Measurements from ENCODE around the gene SGSM1.

Gene SGSM1

DNA sequence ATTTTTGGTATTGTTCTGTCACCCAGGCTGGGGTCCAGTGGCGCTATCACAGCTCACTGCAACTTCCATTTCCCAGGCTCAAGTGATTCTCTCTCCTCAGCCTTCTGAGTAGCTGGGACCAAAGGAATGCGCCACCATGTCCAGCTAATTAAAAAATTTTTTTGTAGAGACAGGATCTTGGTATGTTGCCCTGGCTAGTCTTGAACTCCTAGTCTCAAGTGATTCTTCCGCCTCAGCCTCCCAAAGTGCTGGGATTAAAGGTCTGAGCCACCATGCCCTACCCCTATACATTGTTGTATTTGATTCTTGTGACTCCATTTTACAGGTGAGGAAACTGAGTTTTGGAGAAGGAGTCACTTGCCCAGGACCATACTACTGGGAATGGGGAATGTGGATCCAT lies 158.4 kb downstream of the SGSM1 start:
- Histone ChIP-seq H2AFZ (ENCODE audit: low read length) (no peak overlapping the region), H3K9me3 (ENCODE audit: insufficient read depth, low read depth, low read length) (no peaks in the 10 kb centered on the region), H3K4me2 (ENCODE audit: low read depth, low read length, poor library complexity, severe bottlenecking) (no peak overlapping the region), H3K9me2 (replicated peaks; ENCODE audit: low read depth, low read length) (no peaks in the 10 kb centered on the region), H3K4me3 (ENCODE audit: low read length, poor library complexity, severe bottlenecking) (no peak overlapping the region), H3K9ac (ENCODE audit: low read depth, low read length, poor library complexity, severe bottlenecking) (no peak overlapping the region), H3F3A (ENCODE audit: low read depth) (no peaks in the 10 kb centered on the region), H3K79me2 (ENCODE audit: insufficient read depth, low read length) (no peaks in the 10 kb centered on the region), H3K36me3 (ENCODE audit: insufficient read depth, low read length) (no peaks in the 10 kb centered on the region), H4K20me1 (ENCODE audit: insufficient read depth, low read length, poor library complexity, severe bottlenecking) (no peaks in the 10 kb centered on the region), H3K27me3 (ENCODE audit: insufficient read depth, low read length, poor library complexity, severe bottlenecking) (no peaks in the 10 kb centered on the region), H3K4me1 (ENCODE audit: insufficient read depth, low read length, poor library complexity, severe bottlenecking) (no peaks in the 10 kb centered on the region)
- TF ChIP-seq EZH2phosphoT487 (IDR thresholded peaks at IDR 0.05; ENCODE audit: borderline replicate concordance), result no peak
- TF ChIP-seq, protein P1, sequence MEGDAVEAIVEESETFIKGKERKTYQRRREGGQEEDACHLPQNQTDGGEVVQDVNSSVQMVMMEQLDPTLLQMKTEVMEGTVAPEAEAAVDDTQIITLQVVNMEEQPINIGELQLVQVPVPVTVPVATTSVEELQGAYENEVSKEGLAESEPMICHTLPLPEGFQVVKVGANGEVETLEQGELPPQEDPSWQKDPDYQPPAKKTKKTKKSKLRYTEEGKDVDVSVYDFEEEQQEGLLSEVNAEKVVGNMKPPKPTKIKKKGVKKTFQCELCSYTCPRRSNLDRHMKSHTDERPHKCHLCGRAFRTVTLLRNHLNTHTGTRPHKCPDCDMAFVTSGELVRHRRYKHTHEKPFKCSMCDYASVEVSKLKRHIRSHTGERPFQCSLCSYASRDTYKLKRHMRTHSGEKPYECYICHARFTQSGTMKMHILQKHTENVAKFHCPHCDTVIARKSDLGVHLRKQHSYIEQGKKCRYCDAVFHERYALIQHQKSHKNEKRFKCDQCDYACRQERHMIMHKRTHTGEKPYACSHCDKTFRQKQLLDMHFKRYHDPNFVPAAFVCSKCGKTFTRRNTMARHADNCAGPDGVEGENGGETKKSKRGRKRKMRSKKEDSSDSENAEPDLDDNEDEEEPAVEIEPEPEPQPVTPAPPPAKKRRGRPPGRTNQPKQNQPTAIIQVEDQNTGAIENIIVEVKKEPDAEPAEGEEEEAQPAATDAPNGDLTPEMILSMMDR (conservative IDR thresholded peaks at IDR 0.05; ENCODE audit: low read length), result no peak

DNA sequence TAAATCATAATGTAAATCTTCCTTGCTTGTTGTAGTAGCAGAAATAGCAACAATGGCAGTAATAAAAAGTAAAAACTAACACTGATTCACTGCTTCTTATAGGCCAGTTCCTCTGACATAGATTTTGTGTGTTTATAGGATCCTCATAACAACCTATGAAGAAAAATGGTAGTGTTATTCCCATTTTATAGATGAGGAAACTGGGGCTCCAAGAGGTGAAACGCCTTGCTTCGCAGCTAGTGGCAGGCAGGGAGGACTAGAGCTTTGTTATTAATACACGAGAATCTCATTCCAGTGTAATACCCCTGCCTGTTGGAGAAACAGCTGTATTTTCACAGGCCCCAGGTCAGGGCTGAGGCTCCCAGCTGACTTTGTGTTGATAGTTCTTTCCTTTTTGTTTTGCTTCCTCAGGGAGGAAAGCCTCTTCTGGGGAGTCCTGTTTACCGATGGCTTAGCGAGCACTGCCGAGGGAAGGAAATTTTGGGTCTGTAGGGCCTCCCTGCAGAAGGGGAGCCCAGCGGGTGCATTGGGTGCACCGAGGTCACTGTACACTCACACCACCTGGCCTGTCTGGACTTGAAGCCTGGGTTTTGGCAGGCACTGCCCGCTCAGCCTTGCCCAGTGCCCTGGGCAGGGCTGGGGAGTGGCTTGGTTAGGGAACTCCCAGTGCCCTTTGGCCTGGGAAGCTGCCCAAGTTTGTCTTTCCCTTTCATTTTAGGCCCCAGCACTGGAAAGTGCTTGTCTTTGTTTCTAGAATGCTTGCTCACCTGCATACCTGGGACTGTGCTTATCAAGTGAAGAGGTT lies 160.0 kb downstream of the SGSM1 start:
- H3K4me2 ChIP-seq (ENCODE audit: low read depth, low read length, poor library complexity, severe bottlenecking), result no peak overlapping the region
- H3K36me3 ChIP-seq (ENCODE audit: insufficient read depth, low read length), result no peaks in the 10 kb centered on the region
- H3K79me2 ChIP-seq (ENCODE audit: insufficient read depth, low read length), result no peaks in the 10 kb centered on the region
- H3K9ac ChIP-seq (ENCODE audit: low read depth, low read length, poor library complexity, severe bottlenecking), result no peak overlapping the region
- H3K4me1 ChIP-seq (ENCODE audit: insufficient read depth, low read length, poor library complexity, severe bottlenecking), result no peaks in the 10 kb centered on the region
- no peak overlapping the region for H3K4me3 ChIP-seq (ENCODE audit: low read length, poor library complexity, severe bottlenecking)
- H3F3A ChIP-seq (ENCODE audit: low read depth), result no peaks in the 10 kb centered on the region
- no peaks in the 10 kb centered on the region for H3K9me2 ChIP-seq (replicated peaks; ENCODE audit: low read depth, low read length)
- H3K9me3 ChIP-seq (ENCODE audit: insufficient read depth, low read depth, low read length), result no peaks in the 10 kb centered on the region
- no peaks in the 10 kb centered on the region for H3K27me3 ChIP-seq (ENCODE audit: insufficient read depth, low read length, poor library complexity, severe bottlenecking)
- H4K20me1 ChIP-seq (ENCODE audit: insufficient read depth, low read length, poor library complexity, severe bottlenecking), result no peaks in the 10 kb centered on the region
- H2AFZ ChIP-seq (ENCODE audit: low read length), result no peak overlapping the region
- TF ChIP-seq, protein P1 (conservative IDR thresholded peaks at IDR 0.05; ENCODE audit: low read length), result no peak

DNA sequence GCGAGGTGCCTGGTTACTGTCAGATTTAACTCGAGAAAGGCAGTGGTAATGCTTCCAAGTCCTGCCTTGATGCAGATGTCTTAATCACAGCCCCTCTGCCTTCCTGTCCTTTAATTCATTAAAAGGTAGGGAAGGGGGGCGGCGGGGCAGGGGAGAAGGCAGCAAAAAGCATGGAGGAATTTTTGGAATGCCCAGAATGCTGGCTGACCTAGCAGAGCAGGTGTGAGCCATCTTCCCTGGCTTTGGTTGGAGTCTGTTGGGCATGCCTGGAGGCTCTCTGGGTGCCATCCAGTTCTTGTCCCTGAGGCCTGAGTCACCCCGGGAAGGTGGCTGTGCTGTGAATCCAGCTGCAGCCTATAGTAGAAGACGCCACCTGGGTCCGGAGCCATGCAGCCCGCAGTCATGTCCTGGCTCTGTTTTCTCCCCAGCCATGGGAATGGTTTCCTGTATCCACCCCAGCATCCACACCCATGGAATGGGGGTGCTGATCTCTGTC lies 162.1 kb downstream of the SGSM1 start:
- no peaks in the 10 kb centered on the region for H3K4me1 ChIP-seq (ENCODE audit: insufficient read depth, low read length, poor library complexity, severe bottlenecking)
- no peaks in the 10 kb centered on the region for H3K9me3 ChIP-seq (ENCODE audit: insufficient read depth, low read depth, low read length)

More for the DNA sequence above, 162.1 kb downstream of the SGSM1 start:
- Histone ChIP-seq H3K4me2 (ENCODE audit: low read depth, low read length, poor library complexity, severe bottlenecking) (no peak overlapping the region), H3K27me3 (ENCODE audit: insufficient read depth, low read length, poor library complexity, severe bottlenecking) (no peaks in the 10 kb centered on the region), H4K20me1 (ENCODE audit: insufficient read depth, low read length, poor library complexity, severe bottlenecking) (no peaks in the 10 kb centered on the region), H2AFZ (ENCODE audit: low read length) (no peak overlapping the region), H3K9ac (ENCODE audit: low read depth, low read length, poor library complexity, severe bottlenecking) (no peak overlapping the region), H3K4me3 (ENCODE audit: low read length, poor library complexity, severe bottlenecking) (no peak overlapping the region), H3K9me2 (replicated peaks; ENCODE audit: low read depth, low read length) (no peaks in the 10 kb centered on the region), H3K36me3 (ENCODE audit: insufficient read depth, low read length) (no peaks in the 10 kb centered on the region), H3K79me2 (ENCODE audit: insufficient read depth, low read length) (no peaks in the 10 kb centered on the region), H3F3A (ENCODE audit: low read depth) (no peaks in the 10 kb centered on the region)
- TF ChIP-seq, protein P1 (conservative IDR thresholded peaks at IDR 0.05; ENCODE audit: low read length), result no peak
- no peak for TF ChIP-seq EZH2phosphoT487 (IDR thresholded peaks at IDR 0.05; ENCODE audit: borderline replicate concordance)
